Panc1 (cell line): ENCODE results near the gene ANTXR1. TPM values are rescaled to one million over a fixed set of nuclear protein-coding genes. Genes with fewer than 3 reads are reported as not detected.

Source experiments
- ATAC-seq: fragments of 200-7000 bp; cut with Tn5 transposase; 2 replicates; pipeline ENCODE4 v1.9.1; 2020; ENCODE audit warnings: mild to moderate bottlenecking, moderate library complexity
- BruUV-seq: library from RNA; stranded (reverse); fragments of 400-500 nt; replicated peaks from 2 replicates; lab custom pipeline; 2021; lab: Mats Ljungman, UMichigan
- CTCF ChIA-PET: fragments of 300-600 bp; sonication (Branson Sonifier 250); formaldehyde crosslinking; loops from one replicate; lab custom pipeline; 2022; ENCODE audit warnings: antibody characterized with exemption; lab: Charles Lee
- POLR2A ChIA-PET: fragments of 300-600 bp; sonication (Branson Sonifier 250); formaldehyde crosslinking; loops from one replicate; lab custom pipeline; 2022; ENCODE audit warnings: antibody characterized with exemption; lab: Charles Lee
- DNase-seq: peaks from one replicate; pipeline ENCODE4 v3.0.0-alpha.2; 2010; ENCODE audit warnings: low read depth, low spot score
- H3K27ac ChIP-seq: 2 replicates; pipeline ENCODE4 v1.5.1; 2011; ENCODE audit warnings: mild to moderate bottlenecking, low read length, inconsistent platforms
- H3K27me3 ChIP-seq: fragments of 200-500 bp; sonication (Bioruptor generic); 2 replicates; pipeline ENCODE4 v1.6.0; 2014; ENCODE audit warnings: low read length, inconsistent platforms; ENCODE audit not compliant: control insufficient read depth, insufficient read depth
- H3K36me3 ChIP-seq: fragments of 200-500 bp; sonication (Bioruptor generic); 2 replicates; pipeline ENCODE4 v1.5.1; 2014; ENCODE audit warnings: inconsistent platforms, mild to moderate bottlenecking, low read length, moderate library complexity; ENCODE audit not compliant: control insufficient read depth, insufficient read depth
- H3K4me1 ChIP-seq: 2 replicates; pipeline ENCODE4 v1.5.1; 2011; ENCODE audit warnings: inconsistent platforms, mild to moderate bottlenecking, low read length, moderate library complexity; ENCODE audit not compliant: control insufficient read depth, insufficient read depth
- H3K4me3 ChIP-seq, 2 experiments: 2 replicates each; pipeline ENCODE4 v1.5.1; 2011 to 2012; ENCODE audit warnings: low read depth in 2 of 2, low read length in 2 of 2, mild to moderate bottlenecking in 2 of 2, inconsistent platforms in 1 of 2, moderate library complexity in 1 of 2
- H3K9me3 ChIP-seq: fragments of 200-500 bp; sonication (Bioruptor generic); 2 replicates; pipeline ENCODE4 v1.5.1; 2014; ENCODE audit warnings: low read depth, mild to moderate bottlenecking, inconsistent platforms, low read length, moderate library complexity; ENCODE audit not compliant: control insufficient read depth, insufficient read depth
- POLR2AphosphoS5 ChIP-seq: IDR thresholded peaks from 2 replicates; pipeline ENCODE4 v1.6.1; 2012; ENCODE audit warnings: mild to moderate bottlenecking, low read depth, low read length, moderate library complexity
- SIN3A ChIP-seq: IDR thresholded peaks from 2 replicates; pipeline ENCODE4 v1.6.1; 2012; ENCODE audit warnings: low read depth, mild to moderate bottlenecking, low read length, moderate library complexity, borderline replicate concordance; ENCODE audit not compliant: insufficient read depth
- TCF7L2 ChIP-seq: IDR thresholded peaks from 2 replicates; pipeline ENCODE4 v1.6.1; 2011; ENCODE audit warnings: mild to moderate bottlenecking, low read depth, low read length, inconsistent platforms
- in situ Hi-C: cut with HindIII; loops from 2 replicates; pipeline ENCODE4 v1.10.0; 2016; ENCODE audit warnings: low sequenced_read_pairs, low pct_unique_long_range_greater_than_20kb
- intact Hi-C: fragments of 100-400 bp; cut with micrococcal nuclease; formaldehyde crosslinking; loops from one replicate; pipeline ENCODE4 v1.10.0; 2022; ENCODE audit not compliant: unreplicated experiment
- total RNA-seq: library from RNA; stranded (reverse); gene quantifications from one replicate; pipeline ENCODE4 v1.2.1, GENCODE V29; 2021; ENCODE audit not compliant: unreplicated experiment
- TF ChIP-seq, protein P1 (sequence below), 2 experiments: IDR thresholded peaks; 2 replicates each; pipeline ENCODE4 v1.6.1; 2011 to 2012; ENCODE audit warnings: low read depth in 2 of 2, control low read depth in 1 of 2, low read length in 1 of 2, mild to moderate bottlenecking in 1 of 2, moderate library complexity in 1 of 2; ENCODE audit not compliant: insufficient read depth in 1 of 2
- TF ChIP-seq, protein P2 (sequence below): fragments of 450-650 bp; IDR thresholded peaks from 2 replicates; pipeline ENCODE4 v1.5.1; 2017; ENCODE audit warnings: mild to moderate bottlenecking

Gene ANTXR1
- total RNA-seq, 1 experiment from 2014 or later = 132 TPM

DNA sequence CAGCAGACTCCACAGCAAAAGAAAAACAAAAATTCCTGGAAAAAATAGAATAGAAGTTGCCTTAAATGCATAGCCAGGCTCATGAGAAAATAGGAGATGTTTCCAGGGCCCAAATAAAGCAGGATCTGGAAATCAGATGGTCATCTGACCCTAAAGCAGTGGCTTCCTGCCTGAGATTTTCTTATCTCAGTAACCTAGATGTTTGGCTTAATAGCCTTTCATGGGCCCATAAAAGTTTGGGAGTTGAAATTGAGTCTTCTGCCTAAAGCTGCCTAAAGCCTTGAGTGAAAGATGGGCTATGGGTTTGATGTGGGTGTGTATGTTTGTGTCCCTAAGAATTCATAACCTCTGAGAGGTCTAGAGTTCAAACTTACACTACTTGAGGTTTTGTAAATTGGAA, 149.1 kb downstream of the ANTXR1 start:
- BruUV-seq = no TSS peak
- Histone ChIP-seq H3K4me1 (peaks cover 2% of the 10 kb centered on the region), H3K9me3 (no peaks in the 10 kb centered on the region), H3K4me3 (no peak overlapping the region), H3K36me3 (peaks cover 7% of the 10 kb centered on the region), H3K27ac (peak overlapping the region; percentile 5; the same call in 1 of the 2 replicates), H3K27me3 (no peaks in the 10 kb centered on the region)
- ChIA-PET POLR2A (no interaction called here), CTCF (no interaction called here)
- TF ChIP-seq TCF7L2 (no peak), SIN3A (no peak), POLR2AphosphoS5 (no peak)
- TF ChIP-seq, protein P1, sequence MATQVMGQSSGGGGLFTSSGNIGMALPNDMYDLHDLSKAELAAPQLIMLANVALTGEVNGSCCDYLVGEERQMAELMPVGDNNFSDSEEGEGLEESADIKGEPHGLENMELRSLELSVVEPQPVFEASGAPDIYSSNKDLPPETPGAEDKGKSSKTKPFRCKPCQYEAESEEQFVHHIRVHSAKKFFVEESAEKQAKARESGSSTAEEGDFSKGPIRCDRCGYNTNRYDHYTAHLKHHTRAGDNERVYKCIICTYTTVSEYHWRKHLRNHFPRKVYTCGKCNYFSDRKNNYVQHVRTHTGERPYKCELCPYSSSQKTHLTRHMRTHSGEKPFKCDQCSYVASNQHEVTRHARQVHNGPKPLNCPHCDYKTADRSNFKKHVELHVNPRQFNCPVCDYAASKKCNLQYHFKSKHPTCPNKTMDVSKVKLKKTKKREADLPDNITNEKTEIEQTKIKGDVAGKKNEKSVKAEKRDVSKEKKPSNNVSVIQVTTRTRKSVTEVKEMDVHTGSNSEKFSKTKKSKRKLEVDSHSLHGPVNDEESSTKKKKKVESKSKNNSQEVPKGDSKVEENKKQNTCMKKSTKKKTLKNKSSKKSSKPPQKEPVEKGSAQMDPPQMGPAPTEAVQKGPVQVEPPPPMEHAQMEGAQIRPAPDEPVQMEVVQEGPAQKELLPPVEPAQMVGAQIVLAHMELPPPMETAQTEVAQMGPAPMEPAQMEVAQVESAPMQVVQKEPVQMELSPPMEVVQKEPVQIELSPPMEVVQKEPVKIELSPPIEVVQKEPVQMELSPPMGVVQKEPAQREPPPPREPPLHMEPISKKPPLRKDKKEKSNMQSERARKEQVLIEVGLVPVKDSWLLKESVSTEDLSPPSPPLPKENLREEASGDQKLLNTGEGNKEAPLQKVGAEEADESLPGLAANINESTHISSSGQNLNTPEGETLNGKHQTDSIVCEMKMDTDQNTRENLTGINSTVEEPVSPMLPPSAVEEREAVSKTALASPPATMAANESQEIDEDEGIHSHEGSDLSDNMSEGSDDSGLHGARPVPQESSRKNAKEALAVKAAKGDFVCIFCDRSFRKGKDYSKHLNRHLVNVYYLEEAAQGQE (IDR thresholded peaks at IDR 0.05; ENCODE audit: insufficient read depth in 1 of 2, low read depth in 2 of 2, low read length in 1 of 2) = no peak
- TF ChIP-seq, protein P2, sequence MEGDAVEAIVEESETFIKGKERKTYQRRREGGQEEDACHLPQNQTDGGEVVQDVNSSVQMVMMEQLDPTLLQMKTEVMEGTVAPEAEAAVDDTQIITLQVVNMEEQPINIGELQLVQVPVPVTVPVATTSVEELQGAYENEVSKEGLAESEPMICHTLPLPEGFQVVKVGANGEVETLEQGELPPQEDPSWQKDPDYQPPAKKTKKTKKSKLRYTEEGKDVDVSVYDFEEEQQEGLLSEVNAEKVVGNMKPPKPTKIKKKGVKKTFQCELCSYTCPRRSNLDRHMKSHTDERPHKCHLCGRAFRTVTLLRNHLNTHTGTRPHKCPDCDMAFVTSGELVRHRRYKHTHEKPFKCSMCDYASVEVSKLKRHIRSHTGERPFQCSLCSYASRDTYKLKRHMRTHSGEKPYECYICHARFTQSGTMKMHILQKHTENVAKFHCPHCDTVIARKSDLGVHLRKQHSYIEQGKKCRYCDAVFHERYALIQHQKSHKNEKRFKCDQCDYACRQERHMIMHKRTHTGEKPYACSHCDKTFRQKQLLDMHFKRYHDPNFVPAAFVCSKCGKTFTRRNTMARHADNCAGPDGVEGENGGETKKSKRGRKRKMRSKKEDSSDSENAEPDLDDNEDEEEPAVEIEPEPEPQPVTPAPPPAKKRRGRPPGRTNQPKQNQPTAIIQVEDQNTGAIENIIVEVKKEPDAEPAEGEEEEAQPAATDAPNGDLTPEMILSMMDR = no peak
- intact Hi-C loops (no loop called here), in situ Hi-C loops (no loop called here)
- DNase-seq (no peak), ATAC-seq (no peak)

DNA sequence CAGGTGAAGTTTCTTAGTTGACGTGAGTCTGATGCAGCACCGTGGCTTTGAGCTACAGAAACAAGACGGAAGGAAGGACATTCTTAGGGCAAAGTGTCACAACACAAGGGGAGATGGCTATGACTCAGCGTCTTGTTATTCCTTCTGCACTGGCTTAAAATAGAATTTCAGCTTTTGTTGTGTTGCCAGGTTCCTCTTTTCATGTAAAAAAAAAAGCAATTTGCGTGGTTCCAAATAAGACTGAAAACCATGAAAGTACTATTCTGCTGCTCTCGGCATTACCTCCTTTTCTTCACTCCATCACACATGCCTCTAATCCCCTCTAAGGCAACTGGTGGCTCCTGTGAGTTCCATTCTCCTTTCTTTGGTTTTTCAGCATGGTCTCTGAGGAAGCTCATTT, 150.1 kb downstream of the ANTXR1 start:
- intact Hi-C loops (no loop called here), in situ Hi-C loops (no loop called here)
- ChIA-PET CTCF (no interaction called here), POLR2A (no interaction called here)
- DNase-seq (peak; percentile 13), ATAC-seq (no peak)
- Histone ChIP-seq H3K4me3 (no peak overlapping the region), H3K36me3 (peaks cover 7% of the 10 kb centered on the region), H3K9me3 (no peaks in the 10 kb centered on the region), H3K27me3 (no peaks in the 10 kb centered on the region), H3K27ac (no peak overlapping the region), H3K4me1 (peaks cover 2% of the 10 kb centered on the region)
- no TSS peak for BruUV-seq
- TF ChIP-seq, protein P2 = no peak
- TF ChIP-seq SIN3A (no peak), TCF7L2 (no peak), POLR2AphosphoS5 (no peak)
- TF ChIP-seq, protein P1 (IDR thresholded peaks at IDR 0.05; ENCODE audit: insufficient read depth in 1 of 2, low read depth in 2 of 2, low read length in 1 of 2) = no peak
